HG03378 (cell line): ENCODE data around the gene PNMA1.

Experiments used
- ATAC-seq: cut with Tn5 transposase; IDR thresholded peaks from one replicate; pipeline ENCODE4 v1.9.1; 2021; ENCODE audit warnings: mild to moderate bottlenecking, moderate library complexity; ENCODE audit not compliant: unreplicated experiment

The PNMA1 gene, protein sequence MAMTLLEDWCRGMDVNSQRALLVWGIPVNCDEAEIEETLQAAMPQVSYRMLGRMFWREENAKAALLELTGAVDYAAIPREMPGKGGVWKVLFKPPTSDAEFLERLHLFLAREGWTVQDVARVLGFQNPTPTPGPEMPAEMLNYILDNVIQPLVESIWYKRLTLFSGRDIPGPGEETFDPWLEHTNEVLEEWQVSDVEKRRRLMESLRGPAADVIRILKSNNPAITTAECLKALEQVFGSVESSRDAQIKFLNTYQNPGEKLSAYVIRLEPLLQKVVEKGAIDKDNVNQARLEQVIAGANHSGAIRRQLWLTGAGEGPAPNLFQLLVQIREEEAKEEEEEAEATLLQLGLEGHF

DNA sequence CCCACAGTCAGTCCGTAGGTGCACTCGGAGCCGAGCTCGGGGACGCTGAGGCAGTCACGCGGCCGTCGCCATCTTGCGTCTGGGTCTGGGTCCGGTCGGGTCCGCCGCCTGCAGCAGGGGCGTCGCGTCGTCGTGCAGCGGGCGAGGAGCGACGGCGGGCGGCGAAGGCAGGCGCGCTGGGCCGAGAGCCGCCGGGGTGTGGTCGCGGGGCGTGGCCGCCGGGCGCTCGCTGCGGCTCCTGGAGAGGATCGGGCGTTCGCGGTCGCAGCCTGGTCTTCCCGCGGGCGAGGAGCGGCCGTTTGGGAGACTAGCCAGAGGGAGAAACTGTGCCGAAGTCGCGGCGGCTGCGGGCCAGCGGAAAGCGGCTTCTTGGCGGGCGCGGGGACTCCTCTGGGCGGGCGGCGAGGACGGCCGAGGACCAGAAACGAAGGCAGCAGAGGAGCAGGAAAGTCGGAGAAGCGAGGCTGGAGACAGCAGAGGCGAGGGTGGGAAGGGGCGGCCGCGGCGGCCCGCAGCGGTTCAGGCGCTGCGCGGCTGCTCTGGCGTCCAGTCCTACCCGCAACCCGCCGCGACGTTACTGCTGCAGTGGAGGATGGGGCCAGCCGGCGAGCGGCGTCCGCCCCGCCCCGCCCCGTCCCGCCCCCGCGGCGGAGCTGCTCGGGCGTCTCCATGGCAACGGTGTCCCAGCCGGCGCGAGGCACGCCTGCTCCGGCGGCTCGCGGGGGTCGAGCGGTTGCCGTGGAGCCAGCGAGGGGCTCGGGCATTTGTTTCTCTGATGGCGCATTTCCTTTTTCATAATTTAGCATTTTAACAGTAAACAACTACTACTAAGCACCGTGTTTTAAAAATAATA is at the start of gene PNMA1:
PNMA1 (minus strand) TSS at position 582 of the 853 bp plus-strand sequence. CDS start 745 bp downstream, outside the sequence.
- peak; percentile 53 for ATAC-seq

DNA sequence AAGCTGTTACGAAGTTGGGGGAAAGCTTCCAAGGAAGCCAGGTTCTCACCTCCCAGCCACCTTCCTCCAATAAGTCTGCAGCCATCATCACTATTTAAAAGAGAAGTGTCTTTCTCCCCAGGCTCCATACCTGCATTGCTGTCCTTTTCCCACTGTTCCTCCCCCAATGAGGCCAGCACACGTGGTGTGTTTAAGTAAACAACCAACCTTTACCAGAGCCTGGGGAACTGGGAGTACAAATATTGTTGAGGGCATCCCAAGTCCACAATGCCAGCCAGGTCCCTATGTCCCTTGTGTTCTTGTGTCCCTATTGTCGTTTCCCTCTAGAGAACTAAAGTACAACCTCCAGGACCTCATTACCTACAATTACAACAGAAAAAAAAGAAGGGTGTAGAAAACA is 49.2 kb upstream of the PNMA1 start:
- ATAC-seq = no peak

DNA sequence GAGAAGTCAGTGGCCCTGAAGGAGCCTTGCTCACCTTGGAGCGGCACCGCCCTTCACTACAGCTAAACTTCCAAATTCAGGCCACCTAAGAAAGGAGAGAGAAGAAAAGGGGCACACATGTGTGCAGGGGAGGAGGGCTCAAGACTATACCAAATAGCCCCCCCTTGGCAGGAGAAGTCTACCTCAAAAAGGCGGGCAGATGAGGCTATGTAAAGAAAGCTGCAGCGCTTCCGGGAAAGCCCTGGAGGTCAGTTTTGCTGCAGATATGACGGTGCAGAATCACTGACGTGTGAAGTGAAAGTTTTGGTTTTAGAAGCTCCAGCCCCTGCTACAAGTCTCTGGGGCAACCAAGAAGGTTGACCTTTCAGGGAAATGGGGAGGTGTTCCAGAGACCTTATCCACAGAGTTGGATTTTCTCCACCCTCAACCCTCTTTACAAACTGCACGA is 48.2 kb upstream of the PNMA1 start:
- peak; percentile 29 for ATAC-seq

DNA sequence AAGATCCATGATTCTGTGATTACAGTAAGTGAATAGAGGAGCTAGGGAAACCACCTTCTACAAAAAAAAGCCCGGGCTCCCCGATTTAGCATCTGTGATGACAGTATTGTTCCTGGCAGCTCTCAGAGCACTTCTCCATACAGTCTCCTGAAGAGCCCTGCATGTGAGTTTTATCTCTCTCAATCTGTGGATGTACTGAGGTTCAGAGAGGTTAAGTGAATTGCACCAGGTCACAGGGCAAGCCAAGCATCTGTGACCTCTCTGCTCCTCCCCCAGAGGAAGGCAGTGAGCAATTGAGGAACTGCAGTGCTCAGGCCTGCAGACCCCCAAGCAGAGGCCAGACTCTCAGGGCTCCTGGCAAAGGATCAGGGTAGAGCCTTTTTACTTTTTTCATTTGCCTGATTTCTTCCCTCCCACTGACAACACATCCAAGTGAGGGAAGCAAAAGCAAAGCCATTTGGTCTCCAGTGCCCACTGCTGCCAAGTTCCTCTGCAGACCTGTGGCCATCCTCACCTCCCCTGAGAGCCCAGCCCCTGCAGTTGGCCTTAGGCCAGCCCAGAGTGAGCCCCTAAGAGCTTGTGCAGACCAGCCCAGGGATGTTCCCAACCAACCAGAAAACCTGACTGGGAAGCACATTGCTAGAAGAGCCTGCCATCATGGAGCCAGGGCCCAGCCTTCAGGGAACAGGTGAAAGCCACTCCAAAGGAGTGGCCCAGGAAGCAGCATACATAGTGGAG is 47.6 kb upstream of the PNMA1 start:
- no peak for ATAC-seq

DNA sequence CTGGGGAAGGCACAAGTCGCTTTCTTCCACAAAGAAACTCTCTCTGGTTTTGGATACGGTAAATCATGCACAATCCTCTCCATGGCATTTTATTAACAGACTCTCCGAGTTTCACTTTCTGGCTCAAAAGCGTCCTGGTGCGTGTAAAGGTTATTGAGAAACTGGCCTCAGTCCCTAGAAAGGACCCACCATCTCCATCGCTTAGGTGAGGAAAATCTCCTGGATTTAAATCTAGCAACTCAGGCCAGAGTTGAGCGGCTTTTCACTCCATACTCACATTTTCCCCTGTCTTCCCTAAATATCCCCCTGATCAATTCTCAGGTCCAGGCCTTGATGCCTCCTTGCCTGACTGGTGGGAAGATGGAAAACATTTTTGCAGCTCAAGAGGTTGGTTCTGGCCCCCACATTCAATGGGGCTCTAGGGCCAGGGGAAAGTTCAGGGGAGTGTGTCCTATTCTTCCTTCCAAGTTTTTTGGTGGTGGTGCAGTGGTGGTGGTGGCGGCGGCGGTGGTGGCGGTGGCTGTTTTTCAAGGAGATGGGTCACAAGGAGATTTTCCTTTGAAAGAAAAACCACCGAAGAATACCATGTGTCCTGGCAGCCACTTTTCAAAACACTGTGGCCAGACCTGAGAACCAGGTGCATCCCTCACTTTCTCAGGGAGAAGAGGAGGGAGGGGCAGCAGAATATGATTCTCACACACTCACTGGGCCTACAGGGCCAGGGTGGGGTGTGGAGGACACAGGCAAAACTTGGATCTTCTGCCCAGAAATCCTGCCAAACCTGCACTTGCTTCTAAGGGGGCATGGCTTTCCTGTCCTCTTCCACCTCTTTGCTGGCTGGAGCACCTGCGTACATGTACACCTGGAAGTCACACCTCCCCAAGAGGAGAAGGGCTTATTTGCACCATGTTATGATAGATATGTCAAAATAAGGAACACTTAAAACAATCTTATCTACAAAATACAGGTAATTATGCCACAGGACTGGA is 46.7 kb upstream of the PNMA1 start:
- ATAC-seq = peak; percentile 8

DNA sequence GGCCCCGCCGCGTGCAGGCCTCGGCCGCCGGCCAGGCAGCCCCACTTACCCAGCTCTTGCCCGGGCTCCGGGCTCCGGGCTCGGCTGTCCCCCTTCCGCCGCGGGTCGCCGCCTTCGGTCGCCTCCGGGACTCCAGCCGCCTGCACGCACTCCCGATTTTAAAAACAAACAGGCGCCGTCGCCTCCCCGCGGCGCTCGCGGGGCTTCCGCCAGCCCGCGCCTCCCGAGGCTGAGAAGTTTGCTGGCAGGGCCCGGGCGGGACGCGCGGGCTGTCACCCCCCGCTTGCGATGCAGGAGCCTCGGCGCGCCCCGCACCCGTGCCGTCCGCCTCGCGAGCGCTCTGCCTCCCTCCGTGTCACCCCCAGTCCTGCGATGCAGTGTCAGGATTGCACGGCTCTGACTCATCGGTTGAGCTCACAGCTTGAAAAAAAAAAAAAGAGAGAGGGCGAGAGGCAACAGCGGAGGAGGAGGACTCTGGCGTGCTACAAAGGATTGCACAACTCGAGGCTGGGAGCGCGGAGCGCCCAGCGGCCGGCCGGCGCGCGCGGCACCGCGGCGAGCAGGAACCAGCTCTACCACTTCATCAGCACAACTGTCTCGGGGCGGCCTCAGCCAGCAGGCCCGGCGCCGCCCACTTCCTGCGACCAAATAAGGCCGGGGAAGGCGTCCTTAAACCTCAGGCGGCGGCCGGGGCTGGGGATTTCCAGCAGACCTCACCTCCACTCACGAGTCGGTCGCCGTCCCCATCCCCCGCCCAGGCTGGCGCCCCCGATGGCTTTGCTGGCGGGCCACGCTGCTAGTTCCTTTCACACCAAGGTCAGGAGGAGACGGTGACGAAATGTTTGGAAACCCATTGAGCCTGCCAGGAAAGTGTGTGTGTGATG is 45.8 kb upstream of the PNMA1 start:
- peak; percentile 44 for ATAC-seq

DNA sequence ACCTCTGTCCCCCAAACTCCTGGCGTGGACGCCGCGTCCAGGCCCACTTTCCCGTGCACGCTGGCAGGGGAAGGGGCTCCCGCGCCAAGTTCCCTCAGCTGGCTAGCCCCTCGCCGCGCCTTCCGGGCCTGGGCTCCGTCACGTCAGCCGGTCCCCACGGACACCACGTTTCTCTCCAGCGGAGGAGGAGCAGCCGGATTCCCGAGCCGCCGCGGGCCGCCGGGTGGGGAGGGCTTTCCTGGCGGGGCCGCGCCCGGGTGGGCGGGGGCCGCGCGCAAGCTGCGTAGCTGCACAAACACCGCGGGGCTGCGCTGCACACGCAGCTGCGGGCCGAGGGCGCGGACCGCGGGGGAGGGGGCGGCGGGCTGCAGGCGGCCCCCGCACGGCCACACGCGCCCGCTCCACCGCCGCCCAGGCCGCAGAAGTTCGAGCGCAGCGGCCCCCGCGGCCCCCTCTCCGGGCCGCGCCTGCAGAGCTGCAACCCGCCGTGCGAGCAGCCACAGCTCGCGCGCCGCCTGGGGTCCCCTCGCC is 45.1 kb upstream of the PNMA1 start:
- ATAC-seq = no peak

DNA sequence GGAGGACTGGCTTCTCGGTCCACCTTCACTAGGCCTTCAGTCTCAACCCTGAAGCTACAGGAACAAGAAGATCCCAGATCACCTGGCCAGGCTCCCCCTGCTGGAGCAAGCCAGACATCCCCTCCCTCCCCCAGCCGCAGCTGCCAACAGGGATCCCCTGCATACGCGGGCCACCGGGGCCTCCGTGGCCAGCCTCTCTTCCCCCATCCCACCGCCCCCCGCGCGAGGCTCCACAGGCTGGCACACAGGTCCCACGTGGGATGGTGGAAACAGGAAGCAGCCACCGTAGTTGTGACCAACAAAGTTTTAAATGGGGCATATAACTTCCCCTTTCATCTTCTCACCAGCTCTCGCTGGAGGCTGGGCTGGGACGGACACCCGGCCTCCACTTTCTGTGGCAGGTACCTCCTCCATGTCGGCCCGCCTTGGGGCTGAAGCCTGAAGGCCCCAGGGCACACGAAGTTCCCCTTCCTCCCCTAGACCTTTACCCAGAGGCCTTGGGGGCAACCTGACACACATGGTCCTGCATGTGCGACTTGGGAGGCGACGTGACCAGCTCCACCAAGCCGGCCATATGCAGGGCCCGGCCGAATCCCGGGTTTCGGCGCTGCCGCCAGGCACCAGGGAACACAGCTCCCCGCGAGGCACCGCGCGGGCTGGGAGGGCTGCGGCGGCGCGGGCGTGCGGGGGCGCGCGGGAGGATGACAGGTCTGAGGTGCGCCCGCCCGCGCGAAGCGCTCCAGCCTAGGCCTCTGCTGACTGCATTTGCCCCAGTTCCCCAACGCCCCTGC is 44.4 kb upstream of the PNMA1 start:
- ATAC-seq = no peak

DNA sequence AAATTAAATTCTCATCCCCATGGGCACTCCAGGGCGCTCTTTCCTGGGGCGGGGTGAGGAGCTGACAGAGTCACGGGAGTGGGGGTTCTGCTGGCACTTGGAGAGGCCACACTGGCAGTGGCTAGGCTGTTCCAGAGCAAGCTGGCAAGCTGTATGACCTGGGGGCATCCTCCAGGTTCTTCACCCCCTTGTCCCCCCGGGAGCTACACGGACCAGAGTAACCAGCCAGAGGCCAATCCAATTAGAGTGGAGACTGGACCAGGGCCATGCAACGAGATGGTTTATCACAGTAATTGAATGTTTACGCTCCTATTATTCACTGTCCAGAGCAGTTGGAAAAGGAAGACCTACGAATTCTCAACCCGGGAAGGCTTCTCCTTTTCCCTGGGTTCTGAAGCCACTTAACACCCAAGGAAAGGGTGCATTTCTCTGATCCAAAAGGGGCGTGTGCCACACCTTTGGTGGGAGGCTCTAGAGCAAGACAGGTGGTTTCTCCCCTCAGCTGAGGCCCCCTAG is 43.8 kb upstream of the PNMA1 start:
- ATAC-seq = no peak

DNA sequence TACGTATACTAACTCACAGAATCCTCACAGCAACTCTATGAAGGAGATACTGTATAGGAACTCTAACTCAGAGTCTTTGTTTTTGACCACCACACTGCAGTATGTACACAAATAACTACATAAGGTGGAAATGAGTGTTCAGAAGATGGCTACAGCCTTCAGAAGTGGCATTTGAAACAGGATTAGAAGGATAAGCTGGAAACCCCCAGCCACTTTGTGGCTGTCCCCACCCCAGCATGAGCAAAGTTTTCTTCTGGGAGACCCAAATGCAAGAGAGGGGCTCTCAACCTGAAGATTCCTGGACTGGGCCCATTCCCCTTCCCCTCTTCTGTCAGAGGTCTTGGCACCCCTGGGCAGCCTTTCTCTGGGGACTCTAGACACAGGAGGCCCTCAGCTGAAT is 43.2 kb upstream of the PNMA1 start:
- ATAC-seq = no peak

DNA sequence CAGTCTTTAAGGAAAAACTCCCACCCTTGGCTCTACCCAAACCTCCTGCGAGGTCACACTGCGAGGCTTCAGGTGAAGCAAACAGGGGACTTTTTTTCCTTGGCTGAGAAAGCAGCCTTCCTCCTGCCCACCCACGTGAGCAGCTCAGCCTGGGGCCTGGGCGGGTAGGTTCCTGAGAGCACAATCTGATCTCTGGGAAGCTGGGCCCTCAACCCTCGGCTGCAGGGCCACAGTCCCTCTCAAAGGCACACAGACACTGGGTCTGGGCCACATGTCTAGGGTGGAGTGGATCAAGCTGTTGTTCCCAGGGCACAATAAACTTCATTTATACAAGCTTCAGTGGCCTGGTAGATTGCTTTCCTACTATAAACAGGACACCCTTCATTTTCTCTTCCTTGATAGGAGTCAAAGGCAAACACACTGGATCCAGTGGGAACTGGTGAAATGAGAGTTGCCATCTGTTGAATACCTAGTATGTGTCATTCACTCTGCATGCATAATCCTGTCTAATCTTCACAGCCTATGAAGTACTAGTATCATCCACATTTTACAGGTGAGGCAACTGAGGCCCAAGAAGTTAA is 41.3 kb upstream of the PNMA1 start:
- ATAC-seq = no peak

DNA sequence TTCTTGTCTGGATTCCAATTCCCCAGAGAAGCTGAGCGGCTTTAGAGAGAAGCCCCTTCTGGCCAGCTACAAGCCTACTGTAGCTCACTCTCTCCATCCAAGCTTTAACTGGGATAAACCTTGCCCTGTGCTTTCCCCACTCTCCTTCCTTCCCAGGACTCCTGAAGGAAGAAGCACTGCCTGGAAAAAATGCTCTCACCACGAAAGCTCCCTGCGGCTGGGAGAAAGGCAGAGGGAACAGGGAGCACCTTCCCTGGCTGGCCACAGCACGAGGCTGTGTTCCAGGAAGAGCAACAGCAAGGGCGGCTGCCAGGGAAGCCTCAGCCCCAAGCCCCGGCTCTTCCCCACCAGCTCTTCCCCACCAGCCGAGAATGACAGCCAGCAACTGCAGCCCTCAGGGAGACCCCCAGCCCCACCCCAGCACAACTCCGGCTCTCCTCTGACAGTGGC is 40.8 kb upstream of the PNMA1 start:
- no peak for ATAC-seq

DNA sequence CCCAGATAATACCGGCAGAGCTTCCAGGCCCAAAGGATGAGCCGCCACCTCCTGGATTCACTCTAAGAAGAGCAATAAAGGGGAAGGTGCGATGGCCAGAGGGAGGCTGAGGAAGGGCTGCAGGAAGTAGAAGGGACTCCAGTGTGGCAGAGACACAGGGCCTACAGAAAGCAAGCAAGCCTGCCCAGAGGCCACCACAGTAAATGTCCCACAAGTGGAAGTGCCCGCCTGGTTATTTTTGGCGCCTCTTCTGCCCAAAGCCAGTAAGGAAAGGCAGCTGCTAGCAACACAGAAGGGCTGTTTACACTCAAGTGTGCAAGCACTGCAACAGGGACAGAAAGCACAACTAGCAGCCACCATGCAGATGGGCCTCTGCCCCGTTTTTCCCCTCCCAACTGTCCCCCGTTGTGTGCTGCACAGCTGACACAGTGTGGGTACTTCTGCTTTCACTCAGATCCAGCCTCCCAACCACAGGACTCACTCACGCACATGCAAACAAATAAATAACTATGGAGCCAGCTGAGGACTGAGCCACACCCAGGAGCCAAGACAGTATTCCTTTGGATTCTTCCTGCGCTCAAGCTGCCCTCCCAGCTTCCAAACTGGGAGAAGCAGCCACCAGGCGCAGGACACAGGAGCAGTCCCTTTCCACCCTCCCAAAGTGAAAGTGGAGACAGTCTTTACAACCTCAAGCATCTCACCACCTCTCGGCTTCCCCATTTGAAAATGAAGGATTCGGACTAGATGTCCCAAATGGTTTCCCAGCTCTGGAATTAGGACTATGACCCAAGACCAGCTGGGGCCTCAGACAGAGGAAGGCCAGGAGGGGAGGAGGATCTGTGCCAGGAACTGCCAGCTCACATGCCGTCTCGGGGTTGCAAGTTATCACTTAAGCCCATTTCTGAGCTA is 40.0 kb upstream of the PNMA1 start:
- peak; percentile 43 for ATAC-seq

DNA sequence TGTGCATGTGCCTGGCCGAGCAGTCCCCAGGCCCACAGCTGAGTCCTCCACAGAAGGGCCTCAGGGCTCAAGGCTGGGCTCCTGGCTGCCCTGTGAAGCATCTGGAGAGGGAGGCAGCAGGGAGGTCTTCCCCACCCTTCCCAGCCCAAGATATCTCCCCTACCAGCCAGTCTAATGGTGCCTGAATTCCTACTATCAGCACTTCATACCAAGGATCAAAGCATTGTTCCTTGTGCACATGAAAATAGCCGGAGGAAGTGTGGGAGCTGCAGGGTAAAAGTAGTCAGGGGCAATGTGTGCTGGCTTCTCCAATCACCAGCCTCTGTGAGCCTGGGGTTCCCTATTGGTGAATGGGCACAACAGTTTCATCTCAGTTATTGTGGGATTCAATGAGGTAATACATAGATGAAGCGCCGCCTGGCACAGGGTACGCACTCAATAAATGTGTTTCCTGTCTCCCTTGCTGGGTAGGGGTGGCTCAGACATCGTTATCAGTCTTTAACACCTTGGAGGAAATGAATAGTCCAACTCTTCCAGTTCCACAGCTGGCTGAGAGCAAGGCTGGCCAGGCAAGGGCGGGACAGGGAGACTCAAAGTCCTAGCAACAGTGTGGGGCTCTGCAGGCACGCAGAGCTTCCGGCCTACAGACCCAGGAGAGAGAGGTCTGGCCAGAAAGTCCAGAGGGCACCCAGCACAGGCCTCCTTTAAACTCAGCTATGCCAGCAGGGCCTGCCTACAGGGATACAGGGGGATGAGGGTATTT is 39.1 kb upstream of the PNMA1 start:
- no peak for ATAC-seq

DNA sequence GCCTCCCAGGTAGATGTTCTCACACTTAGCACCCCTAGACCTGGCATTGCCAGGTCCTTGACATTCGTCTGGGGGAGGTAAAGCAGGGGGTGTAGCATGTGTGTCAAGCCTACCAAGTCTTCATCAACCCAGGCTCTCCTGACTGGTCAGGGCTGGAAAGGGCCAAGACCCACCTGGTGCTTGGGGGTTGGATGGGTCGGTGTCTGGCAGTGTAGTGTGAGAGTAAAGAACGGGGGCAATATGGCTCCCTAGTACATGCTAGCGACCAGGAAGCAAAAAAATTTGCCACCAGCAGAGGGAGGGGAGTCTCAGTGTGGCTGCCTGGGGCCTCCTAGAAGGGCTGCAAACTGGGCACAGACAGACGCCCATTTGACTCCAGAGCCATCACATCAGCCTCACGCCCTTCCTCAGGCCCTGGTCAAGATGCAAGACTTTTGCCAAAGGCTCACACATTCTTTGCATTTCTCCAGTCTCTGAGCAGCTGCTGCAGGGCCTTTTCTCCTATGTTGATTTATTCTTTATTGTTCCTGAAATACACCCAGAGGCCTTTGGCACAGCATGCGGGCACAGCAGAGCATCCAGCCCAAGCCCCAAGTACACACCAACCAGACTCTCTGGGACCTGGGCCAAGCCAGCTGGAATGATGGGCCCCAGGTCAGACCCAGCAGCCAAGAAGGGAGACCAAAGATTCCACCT is 38.3 kb upstream of the PNMA1 start:
- ATAC-seq = no peak
